COR-L47 (cell line): Measurements from ENCODE around the gene LHFPL2.
A peak's percentile ranks its signal among the peaks of the same experiment; 100 is the strongest.

Experiments used
- DNase-seq: peaks from one replicate; lab custom pipeline; 2025; lab: John Stamatoyannopoulos, UW

Gene LHFPL2

GRCh38 chr5:78500871-78501270 lies 147.7 kb downstream of the LHFPL2 start:
- no peak for DNase-seq

GRCh38 chr5:78500028-78500427 lies 148.5 kb downstream of the LHFPL2 start:
- DNase-seq = no peak

- no peak for DNase-seq
Observed at GRCh38 chr5:78499485-78499884, 149.1 kb downstream of the LHFPL2 start.

GRCh38 chr5:78497573-78498533 lies 150.7 kb downstream of the LHFPL2 start:
- DNase-seq = no peak

GRCh38 chr5:78496373-78496772 lies 152.2 kb downstream of the LHFPL2 start:
- DNase-seq = no peak

- DNase-seq = no peak
Observed at GRCh38 chr5:78495800-78496199, 152.8 kb downstream of the LHFPL2 start.

- no peak for DNase-seq
Observed at GRCh38 chr5:78492650-78493049, 155.9 kb downstream of the LHFPL2 start.

- DNase-seq = no peak
Observed at GRCh38 chr5:78492224-78492623, 156.3 kb downstream of the LHFPL2 start.

GRCh38 chr5:78490709-78491485 lies 157.7 kb downstream of the LHFPL2 start:
- no peak for DNase-seq

GRCh38 chr5:78487846-78488245 lies 160.7 kb downstream of the LHFPL2 start:
- DNase-seq = no peak

- DNase-seq = no peak
Observed at GRCh38 chr5:78486218-78486617, 162.4 kb downstream of the LHFPL2 start.

- no peak for DNase-seq
Observed at GRCh38 chr5:78483809-78484521, 164.6 kb downstream of the LHFPL2 start.

- DNase-seq = no peak
Observed at GRCh38 chr5:78482948-78483347, 165.6 kb downstream of the LHFPL2 start.

- no peak for DNase-seq
Observed at GRCh38 chr5:78476795-78477194, 171.8 kb downstream of the LHFPL2 start.

GRCh38 chr5:78475370-78475769 lies 173.2 kb downstream of the LHFPL2 start:
- no peak for DNase-seq

- no peak for DNase-seq
Observed at GRCh38 chr5:78473751-78474150, 174.8 kb downstream of the LHFPL2 start.

GRCh38 chr5:78472469-78473106 lies 176.0 kb downstream of the LHFPL2 start:
- no peak for DNase-seq

- DNase-seq = no peak
Observed at GRCh38 chr5:78471896-78472295, 176.7 kb downstream of the LHFPL2 start.

- DNase-seq = peak; percentile 26
Observed at GRCh38 chr5:78467752-78468357, 180.7 kb downstream of the LHFPL2 start.

GRCh38 chr5:78467140-78467539 lies 181.4 kb downstream of the LHFPL2 start:
- DNase-seq = no peak

- DNase-seq = no peak
Observed at GRCh38 chr5:78458843-78459242, 189.7 kb downstream of the LHFPL2 start.
